Right kidney (tissue), 1 donor: Measurements from ENCODE around the gene BOD1L2.

Experiments
- DNase-seq: peaks from one replicate; pipeline ENCODE4 v3.0.0-alpha.2; 2016

BOD1L2 gene

DNA sequence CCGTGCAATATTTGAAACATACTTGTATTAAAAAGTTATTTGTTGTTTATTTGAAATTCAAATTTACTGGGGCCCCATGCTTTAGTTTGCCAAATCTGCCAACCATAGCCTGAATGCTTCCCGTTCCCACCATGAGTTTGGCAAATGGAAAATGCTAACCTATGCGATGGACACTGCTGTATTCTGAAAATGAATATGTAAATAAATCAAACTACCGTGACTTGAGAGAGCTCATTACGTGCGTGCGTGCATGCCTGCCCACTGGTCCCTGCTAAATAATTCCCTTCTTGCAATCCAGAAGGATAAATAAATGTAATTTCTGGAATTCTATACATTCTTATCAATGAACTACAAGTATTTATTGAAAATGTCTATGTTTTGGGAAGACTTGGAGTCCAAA, 3.2 kb downstream of the BOD1L2 start:
- DNase-seq: no peak

DNA sequence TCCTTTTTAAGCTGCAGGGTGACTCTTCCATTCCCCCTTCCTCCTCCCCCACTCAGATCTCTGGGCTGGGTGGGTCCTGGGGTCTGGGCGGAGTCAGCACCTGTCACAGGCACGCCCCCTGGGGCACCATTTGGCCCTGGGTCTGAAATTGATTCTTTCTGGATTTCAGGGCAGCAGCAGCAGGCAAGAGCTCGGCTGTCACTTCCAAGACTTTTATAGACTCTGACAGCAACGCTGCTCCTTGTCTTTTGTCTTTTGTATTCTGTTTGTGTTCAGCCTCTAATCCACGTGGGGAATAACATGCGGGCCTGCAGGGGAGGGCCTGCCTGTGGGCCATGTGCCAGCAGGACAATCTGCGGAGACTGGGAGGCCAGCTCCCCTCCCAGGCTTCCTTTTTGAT, 3.9 kb downstream of the BOD1L2 start:
- DNase-seq: peak; percentile 11

DNA sequence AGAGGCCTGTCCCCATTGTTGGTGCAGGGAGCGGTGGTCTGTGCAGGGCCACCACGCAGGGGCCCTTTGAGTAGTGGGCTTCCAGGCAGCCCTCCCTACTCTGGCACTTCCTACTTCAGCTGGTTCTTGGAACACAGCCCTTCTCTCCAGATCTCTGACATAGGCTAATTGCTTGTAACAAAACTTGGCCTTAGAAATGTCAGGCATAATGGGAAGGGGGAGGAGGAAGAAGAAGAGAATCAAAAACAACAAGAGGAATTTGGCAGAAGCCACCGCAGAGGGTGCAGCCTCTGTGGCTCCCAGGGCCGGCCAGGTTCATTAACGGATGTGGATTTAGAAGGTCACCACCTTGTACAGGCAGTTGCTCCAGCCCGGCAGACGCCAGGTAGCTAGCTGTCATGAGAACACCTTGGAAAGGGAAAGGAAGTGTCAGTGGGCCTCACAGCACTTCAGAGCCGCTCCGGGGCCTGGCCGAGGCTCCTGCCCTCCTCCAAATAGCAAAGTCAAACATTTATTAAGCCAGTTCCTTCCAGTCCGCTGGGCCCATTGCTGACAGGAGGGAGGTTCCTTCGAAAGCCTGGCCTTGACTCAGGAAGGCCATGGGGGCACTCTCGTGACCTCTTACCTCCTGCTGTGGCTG, 7.4 kb downstream of the BOD1L2 start:
- peak; percentile 4 for DNase-seq

DNA sequence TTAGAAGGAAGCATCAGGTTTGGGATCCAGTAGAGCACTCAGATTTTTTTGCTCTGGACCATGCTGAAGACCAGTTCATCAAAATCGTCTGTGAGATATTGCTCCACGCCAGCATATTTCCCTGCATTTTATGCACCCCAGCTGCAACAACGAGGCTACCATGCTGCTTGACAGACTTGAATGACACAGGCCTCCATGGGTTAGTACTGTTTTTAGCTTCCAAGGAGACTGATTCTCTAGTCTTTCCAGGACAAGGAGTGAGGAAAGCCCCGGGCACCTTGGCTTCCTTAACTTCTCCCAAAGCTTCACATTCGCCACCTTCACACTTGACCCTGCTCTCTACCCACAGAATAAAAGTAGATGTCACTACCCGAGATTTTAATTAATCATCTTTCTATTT, 17.5 kb downstream of the BOD1L2 start:
- no peak for DNase-seq

DNA sequence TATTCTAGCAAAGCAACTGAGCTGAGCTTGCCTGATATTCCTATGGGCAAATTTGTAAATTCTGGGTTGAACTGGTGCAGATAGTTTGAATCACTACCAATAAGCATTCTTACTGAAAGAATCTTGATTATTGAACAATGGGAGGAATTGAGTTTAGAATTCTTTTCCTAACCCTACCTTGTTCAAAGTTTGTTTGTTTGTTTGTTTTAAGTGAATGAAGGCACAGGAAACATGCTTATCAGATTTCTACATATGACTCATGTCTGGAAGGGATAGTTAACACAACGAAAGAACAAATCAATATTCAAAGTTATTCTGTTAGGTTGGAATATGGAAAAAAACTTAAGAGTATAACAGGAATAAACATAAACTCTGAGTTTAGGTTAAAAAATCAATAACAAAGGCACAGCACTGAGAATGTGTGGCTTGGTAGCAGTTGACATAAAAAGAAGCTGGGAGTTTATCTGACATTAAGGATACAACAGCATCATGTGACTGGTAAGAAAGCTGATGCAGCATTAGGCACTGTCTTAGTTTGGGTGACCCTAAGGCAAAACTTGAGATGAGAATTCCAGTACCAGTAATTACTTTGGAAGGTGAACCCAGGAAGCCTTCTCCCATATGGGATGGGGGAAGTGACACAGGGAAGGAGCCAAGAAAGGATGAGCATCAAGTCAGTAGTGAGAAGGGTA, 20.9 kb downstream of the BOD1L2 start:
- no peak for DNase-seq

DNA sequence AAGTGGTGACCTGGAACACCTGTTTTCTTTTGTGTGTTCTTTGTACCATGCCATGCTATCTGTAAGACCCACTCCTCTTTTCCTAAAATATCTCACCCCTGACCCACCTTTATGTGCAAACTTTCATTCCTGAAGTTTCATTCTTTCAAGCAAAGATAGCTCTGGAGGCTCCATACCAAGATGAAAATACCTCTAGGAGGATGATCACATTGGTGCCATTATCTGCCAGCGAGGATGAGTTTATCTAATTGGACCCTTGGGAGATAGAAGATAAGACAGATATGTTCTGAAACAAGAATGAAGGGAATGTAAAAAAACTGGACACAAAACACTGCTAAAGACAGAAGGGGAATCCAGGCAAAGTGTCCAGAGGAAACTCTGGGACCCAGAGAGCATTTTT, 24.1 kb downstream of the BOD1L2 start:
- DNase-seq: no peak

DNA sequence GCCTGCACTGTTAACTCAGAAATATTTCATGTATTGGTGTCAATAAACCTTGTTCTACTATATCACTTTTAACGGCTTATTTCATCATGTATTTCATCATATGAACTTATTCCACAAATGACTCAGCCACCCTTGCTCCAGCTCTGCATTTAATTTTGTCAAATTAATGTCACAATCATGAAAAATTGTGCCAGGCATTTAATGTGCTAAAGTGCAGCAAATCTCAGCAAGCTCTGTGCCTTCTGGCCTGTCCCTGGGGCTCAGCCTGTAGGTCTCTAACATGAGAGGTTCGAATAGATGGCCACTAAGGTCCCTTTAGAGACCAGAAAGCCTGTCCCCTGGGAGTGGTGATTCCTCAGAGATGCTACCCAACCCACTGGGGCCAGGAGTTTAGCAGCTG, 28.6 kb downstream of the BOD1L2 start:
- DNase-seq: no peak

DNA sequence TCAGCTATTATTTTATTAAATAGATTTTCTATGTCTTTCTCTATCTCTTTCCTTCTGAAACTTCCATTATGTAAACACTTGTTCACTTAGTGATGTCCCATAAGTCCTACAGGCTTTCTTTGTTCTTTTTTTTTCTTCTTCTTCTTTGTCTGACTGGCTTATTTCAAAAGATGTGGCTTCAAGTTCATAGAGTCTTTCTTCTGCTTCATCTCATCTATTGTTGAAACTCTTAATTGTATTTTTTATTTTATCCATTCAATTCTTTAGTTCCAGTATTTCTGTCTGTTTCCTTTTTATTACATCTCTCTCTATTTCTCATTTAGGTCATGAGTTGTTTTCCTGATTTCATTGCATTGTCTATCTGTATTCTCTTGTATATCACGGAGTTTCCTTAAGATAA, 38.5 kb downstream of the BOD1L2 start:
- DNase-seq: no peak

DNA sequence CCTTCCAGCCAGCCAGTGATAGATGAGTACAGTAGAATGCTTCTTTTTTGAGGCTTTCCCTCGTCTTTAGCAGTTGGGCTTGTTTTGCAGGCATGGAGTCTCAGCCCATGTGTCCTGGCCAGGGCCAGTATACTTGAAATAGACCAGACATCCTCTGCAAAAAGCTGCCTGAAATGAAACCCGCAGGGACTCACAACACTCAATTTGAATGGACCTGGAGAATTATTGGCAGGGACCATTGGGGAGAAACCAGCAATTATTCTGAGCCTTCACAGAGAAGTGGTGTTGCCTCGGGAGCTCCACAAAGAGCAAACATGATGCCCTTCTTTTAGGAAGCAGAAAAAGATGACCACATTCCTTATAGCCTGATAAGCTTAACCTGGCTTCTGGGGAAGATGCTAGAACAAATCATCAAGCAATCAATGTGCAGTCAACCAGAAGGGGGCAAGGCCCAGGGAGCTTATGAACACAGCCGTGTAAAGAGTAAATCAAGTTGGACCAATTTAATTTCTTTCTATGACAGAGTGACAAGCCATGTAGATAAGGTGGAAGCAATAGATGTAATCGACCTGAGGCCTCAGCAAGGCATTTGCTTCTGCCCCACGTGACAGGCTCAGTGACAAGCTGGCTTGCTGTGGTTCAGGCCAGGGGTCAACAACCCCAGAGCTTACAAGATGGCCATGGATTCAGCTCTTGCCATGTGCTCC, 42.1 kb downstream of the BOD1L2 start:
- DNase-seq: no peak

DNA sequence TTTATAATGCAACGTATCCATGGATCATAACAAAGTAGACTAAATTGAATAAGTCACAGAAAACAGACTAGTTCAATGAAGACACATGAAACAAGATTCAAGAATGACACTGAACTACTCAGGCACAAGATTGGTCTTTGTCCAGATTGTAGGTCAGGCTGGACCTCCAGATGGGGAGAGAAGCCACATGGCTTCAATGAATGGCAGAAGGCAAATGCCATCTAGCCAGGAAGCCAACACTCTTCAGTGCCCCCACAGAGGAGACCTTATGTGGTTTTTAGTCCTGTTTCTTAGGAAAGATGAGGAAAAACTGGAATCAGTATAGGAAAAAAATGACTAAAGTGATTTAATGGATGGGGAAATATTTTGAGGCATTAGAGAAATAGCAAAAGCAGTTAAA, 43.1 kb downstream of the BOD1L2 start:
- DNase-seq: no peak

DNA sequence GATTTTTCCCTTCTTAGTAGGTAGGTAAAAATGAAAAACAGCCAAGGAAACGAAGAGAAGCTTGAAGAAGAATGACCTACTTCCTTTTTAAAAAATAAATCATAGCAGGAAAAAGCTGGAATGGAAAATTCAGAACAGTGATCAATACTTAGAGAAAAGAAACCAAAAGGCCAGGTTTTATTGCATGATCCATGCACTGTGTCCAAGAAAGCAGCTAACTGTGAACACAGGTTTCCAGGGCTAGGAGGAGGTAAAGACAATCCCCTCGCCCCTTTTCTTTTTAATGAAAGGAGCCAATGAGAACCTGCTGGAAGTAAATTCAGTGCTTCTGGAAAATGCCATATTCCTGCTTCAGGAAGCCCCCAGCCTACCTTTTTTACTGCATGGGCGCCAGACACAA, 47.2 kb downstream of the BOD1L2 start:
- DNase-seq: no peak

DNA sequence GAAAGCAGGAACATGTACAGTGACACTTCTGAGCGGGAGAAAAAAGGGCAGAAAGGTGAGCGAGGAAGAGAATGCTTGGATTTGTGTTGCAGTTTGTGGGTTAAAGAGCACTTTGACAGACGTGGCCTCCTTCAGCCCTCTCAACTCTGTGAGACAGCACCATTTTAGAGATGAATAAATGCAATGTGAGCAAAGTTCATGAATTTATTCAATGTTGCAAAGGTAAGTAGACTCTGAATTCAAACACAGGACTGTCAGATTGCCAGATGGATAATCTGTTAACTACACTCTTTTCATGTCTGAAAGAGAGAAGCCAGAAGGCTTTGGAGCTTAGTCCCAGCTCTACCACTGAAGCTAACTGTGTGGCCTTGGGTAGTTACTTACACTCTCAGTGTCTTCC, 47.7 kb downstream of the BOD1L2 start:
- no peak for DNase-seq

DNA sequence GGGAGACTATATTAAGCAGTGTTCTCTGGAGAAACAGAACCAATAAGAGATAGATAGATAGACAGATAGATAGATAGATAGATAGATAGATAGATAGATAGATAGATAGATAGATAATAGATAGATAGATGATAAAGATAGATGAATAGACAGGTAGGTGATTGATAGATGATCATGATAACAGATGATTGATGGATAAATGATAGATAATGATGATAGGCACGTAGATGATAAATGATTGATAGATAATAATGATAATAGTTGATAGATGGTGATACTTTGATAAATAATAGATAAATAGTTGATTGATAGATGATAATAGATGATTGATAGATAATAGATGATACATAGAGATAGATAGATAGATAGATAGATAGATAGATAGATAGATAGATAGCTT, 48.5 kb downstream of the BOD1L2 start:
- DNase-seq: no peak

DNA sequence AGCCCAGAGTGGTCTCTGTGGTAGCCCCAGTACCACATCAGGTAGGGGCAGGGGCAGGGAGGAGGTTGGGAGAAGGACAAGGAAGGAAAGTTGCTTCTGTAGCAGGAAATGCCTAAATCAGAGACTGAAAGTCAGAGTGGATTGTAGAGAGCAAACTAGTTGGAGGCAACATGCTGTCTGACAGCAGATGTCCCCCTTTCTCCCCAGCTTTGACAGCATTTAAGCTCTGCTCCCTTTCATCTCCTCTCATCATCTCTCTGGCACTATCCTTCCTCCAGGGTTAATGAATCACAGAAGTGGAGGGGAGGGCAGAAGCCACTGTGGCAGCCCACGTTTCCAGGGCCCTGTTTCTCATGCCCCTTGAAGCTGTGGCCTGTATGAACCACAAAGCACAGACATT, 50.4 kb downstream of the BOD1L2 start:
- DNase-seq: no peak

DNA sequence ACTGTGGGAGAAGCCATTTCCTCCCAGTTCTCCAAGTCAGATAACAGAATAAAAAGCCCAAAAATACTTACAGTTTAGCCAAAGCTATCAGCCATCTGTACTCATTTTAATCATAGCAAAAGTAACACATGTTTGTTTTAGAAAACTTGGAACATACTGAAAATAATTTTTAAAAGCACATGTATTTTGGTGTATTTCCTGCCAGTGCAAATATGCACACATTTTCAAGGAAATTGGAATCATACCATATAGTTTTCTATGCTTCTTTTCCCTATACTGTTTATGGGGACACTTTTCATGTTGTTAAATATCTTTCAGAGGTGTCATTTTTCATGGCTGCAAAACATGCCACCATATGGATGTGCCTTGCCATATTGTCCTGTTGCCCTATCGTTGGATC, 51.2 kb downstream of the BOD1L2 start:
- DNase-seq: no peak
